Sciatic nerve (tissue), 2 donors: ENCODE data around the gene ADAMTSL2. TPM values are rescaled to one million over a fixed set of nuclear protein-coding genes. Genes with fewer than 3 reads are reported as not detected.

ENCODE experiments used
- ATAC-seq: fragments of 200-7000 bp; cut with Tn5 transposase; one replicate; pipeline ENCODE4 v1.9.1; 2020; ENCODE audit warnings: mild to moderate bottlenecking, moderate library complexity
- DNase-seq: peaks from one replicate; pipeline ENCODE4 v3.0.0-alpha.2; 2020; ENCODE audit warnings: low spot score
- intact Hi-C: fragments of 100-400 bp; cut with DNase I; formaldehyde crosslinking; loops from one replicate; pipeline ENCODE4 v1.14.2; 2022
- total RNA-seq: library from RNA; stranded (reverse); fragmentation: NEBNext Ultra II Directional; extraction: Animal tissue kit (Norgen Biotek cat#: 25700); gene quantifications from one replicate; pipeline ENCODE4 v1.2.1, GENCODE V29; 2021
- donor health status: DM: no; HTN: no; CAD: no.
- donor health status: DM: no; HTN: no; CAD: no.

ADAMTSL2 gene
- total RNA-seq, result 22.3 TPM

GRCh38 chr9:133534346-133535291 lies at the start of gene ADAMTSL2:
TSS of gene ADAMTSL2 (plus strand) at chr9:133534704. CDS start at chr9:133536713, 2,009 bp downstream.
- intact Hi-C loops, result loop anchor here (10.0 kb wide), 1 partner anchor 180 kb away; no protein-coding TSS in a partner anchor
- ATAC-seq, result peak; percentile 62
- DNase-seq, result peak; percentile 79

- DNase-seq, result no peak
- intact Hi-C loops, result loop anchor here (1.0 to 10.0 kb wide), 2 partner anchors 37 to 301 kb away; no protein-coding TSS in a partner anchor
- ATAC-seq, result peak; percentile 3
Measured at GRCh38 chr9:133485531-133486260, 48.8 kb upstream of the ADAMTSL2 start.

GRCh38 chr9:133487331-133487725 lies 47.2 kb upstream of the ADAMTSL2 start:
- no peak for DNase-seq
- ATAC-seq, result no peak
- intact Hi-C loops, result loop anchor here (10.0 kb wide), 1 partner anchor 303 kb away; no protein-coding TSS in a partner anchor

GRCh38 chr9:133488686-133489252 lies 45.7 kb upstream of the ADAMTSL2 start:
- no peak for ATAC-seq
- no peak for DNase-seq
- intact Hi-C loops, result loop anchor here (10.0 kb wide), 1 partner anchor 304 kb away; no protein-coding TSS in a partner anchor

- DNase-seq, result no peak
- intact Hi-C loops, result loop anchor here (10.0 kb wide), 1 partner anchor 305 kb away; no protein-coding TSS in a partner anchor
- ATAC-seq, result no peak
Measured at GRCh38 chr9:133489253-133490190, 45.0 kb upstream of the ADAMTSL2 start.

- no peak for DNase-seq
- no peak for ATAC-seq
- intact Hi-C loops, result no loop called here
Measured at GRCh38 chr9:133490201-133490681, 44.3 kb upstream of the ADAMTSL2 start.

GRCh38 chr9:133490865-133491655 lies 43.4 kb upstream of the ADAMTSL2 start:
- ATAC-seq (no peak), DNase-seq (no peak)
- intact Hi-C loops, result no loop called here

- DNase-seq (no peak), ATAC-seq (no peak)
- intact Hi-C loops, result no loop called here
Measured at GRCh38 chr9:133491656-133491925, 42.9 kb upstream of the ADAMTSL2 start.

- peak; percentile 22 for ATAC-seq
- intact Hi-C loops, result no loop called here
- no peak for DNase-seq
Measured at GRCh38 chr9:133492061-133493021, 42.2 kb upstream of the ADAMTSL2 start.

GRCh38 chr9:133493428-133493827 lies 41.1 kb upstream of the ADAMTSL2 start:
- no peak for DNase-seq
- no peak for ATAC-seq
- intact Hi-C loops, result no loop called here

- DNase-seq (no peak), ATAC-seq (no peak)
- intact Hi-C loops, result no loop called here
Measured at GRCh38 chr9:133493845-133494540, 40.5 kb upstream of the ADAMTSL2 start.

GRCh38 chr9:133494636-133495326 lies 39.7 kb upstream of the ADAMTSL2 start:
- intact Hi-C loops, result no loop called here
- DNase-seq, result no peak
- no peak for ATAC-seq

- intact Hi-C loops, result no loop called here
- DNase-seq, result no peak
- no peak for ATAC-seq
Measured at GRCh38 chr9:133495327-133496293, 38.9 kb upstream of the ADAMTSL2 start.
